Kidney epithelial cell (primary cell): ENCODE data around the gene ARSG. TPM values are rescaled to one million over a fixed set of nuclear protein-coding genes. Genes with fewer than 3 reads are reported as not detected.

Experiments
- DNase-seq: peaks from one replicate; pipeline ENCODE4 v3.0.0-alpha.2; 2010; ENCODE audit warnings: low read depth
- H3K27me3 ChIP-seq: 2 replicates; pipeline ENCODE4 v1.6.0; 2011; ENCODE audit warnings: low read length; ENCODE audit not compliant: control insufficient read depth, insufficient read depth
- H3K36me3 ChIP-seq: 2 replicates; pipeline ENCODE4 v1.5.1; 2011; ENCODE audit warnings: low read length; ENCODE audit not compliant: control insufficient read depth, insufficient read depth
- H3K4me3 ChIP-seq: 2 replicates; pipeline ENCODE4 v1.5.1; 2011; ENCODE audit warnings: low read depth, mild to moderate bottlenecking, control low read depth, low read length
- total RNA-seq: library from RNA; depleted of rRNA; stranded (reverse); fragments of >200 nt; gene quantifications from 2 replicates; pipeline ENCODE4 v1.2.3, GENCODE V29; 2015
- TF ChIP-seq, protein P1 (sequence below): IDR thresholded peaks from 2 replicates; pipeline ENCODE4 v1.5.1; 2011; ENCODE audit warnings: mild to moderate bottlenecking, moderate library complexity, low read length, control low read depth, inconsistent platforms; ENCODE audit not compliant: insufficient read depth, poor library complexity, severe bottlenecking

ARSG gene
- total RNA-seq, 1 donor from 2014 or later, result 2.9 TPM

- TF ChIP-seq, protein P1, sequence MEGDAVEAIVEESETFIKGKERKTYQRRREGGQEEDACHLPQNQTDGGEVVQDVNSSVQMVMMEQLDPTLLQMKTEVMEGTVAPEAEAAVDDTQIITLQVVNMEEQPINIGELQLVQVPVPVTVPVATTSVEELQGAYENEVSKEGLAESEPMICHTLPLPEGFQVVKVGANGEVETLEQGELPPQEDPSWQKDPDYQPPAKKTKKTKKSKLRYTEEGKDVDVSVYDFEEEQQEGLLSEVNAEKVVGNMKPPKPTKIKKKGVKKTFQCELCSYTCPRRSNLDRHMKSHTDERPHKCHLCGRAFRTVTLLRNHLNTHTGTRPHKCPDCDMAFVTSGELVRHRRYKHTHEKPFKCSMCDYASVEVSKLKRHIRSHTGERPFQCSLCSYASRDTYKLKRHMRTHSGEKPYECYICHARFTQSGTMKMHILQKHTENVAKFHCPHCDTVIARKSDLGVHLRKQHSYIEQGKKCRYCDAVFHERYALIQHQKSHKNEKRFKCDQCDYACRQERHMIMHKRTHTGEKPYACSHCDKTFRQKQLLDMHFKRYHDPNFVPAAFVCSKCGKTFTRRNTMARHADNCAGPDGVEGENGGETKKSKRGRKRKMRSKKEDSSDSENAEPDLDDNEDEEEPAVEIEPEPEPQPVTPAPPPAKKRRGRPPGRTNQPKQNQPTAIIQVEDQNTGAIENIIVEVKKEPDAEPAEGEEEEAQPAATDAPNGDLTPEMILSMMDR, result no peak
- DNase-seq, result no peak
- Histone ChIP-seq H3K27me3 (no peaks in the 10 kb centered on the region), H3K4me3 (no peak overlapping the region), H3K36me3 (peaks cover 5% of the 10 kb centered on the region)
Observed at GRCh38 chr17:68437979-68438822, 146.9 kb downstream of the ARSG start.

DNA sequence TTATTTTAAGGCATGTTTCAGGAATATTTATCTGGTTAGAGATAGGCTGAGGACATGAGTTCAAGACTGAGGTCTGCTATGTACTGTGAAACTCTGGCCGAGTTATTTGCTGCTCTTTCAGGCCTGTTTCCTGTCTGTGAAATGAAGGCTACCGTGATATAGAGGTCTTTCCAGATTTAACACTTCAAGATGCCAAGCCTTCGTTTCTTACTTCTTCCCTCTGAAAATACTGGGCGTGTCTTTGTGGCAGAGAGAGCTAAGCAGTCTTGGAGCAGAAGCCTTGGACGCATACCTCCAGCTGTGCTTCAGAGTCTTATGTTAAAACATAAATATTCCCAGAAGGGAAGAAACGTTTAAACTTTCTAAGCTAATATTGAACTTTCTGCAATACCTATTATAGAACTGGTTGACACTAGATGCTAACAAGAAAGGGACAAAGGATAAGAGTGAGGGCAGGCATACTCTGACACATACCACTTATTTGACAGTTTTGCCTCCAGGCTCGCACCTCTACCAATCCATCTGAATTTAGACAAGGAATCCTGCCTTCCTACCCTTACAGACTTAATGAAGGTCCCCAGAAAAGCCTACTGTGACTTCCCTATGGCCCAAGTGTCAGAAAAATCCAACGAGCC lies 148.5 kb downstream of the ARSG start:
- no peak for DNase-seq
- H3K36me3 ChIP-seq, result peaks cover 3% of the 10 kb centered on the region
- no peak overlapping the region for H3K4me3 ChIP-seq
- TF ChIP-seq, protein P1, result no peak
- no peaks in the 10 kb centered on the region for H3K27me3 ChIP-seq

- Histone ChIP-seq H3K4me3 (no peak overlapping the region), H3K36me3 (peaks cover 3% of the 10 kb centered on the region), H3K27me3 (no peaks in the 10 kb centered on the region)
- TF ChIP-seq, protein P1, result no peak
- DNase-seq, result no peak
Observed at GRCh38 chr17:68440526-68440925, 149.2 kb downstream of the ARSG start.

- Histone ChIP-seq H3K27me3 (no peaks in the 10 kb centered on the region), H3K36me3 (peaks cover 2% of the 10 kb centered on the region), H3K4me3 (no peak overlapping the region)
- no peak for DNase-seq
- TF ChIP-seq, protein P1, result no peak
Observed at GRCh38 chr17:68441070-68441770, 149.9 kb downstream of the ARSG start.

- Histone ChIP-seq H3K4me3 (no peak overlapping the region), H3K36me3 (peaks cover 2% of the 10 kb centered on the region), H3K27me3 (no peaks in the 10 kb centered on the region)
- TF ChIP-seq, protein P1, result no peak
- no peak for DNase-seq
Observed at GRCh38 chr17:68443972-68444464, 152.7 kb downstream of the ARSG start.
